GM19397 (cell line): ENCODE results near the gene HOXA4.

Experiments used
- ATAC-seq: cut with Tn5 transposase; IDR thresholded peaks from one replicate; pipeline ENCODE4 v1.9.1; 2021; ENCODE audit warnings: mild to moderate bottlenecking, moderate library complexity; ENCODE audit not compliant: unreplicated experiment

Gene HOXA4

GRCh38 chr7:27130540-27131389, at the start of gene HOXA4:
Gene HOXA4, minus strand, starts transcription at chr7:27130757. Its CDS starts 24 bp downstream, at chr7:27130733.
- no peak for ATAC-seq

GRCh38 chr7:27179503-27180430, 49.2 kb upstream of the HOXA4 start:
- ATAC-seq, result no peak

- ATAC-seq, result no peak
These were observed 48.5 kb upstream of the HOXA4 start for GRCh38 chr7:27179030-27179429.

- no peak for ATAC-seq
These were observed 47.8 kb upstream of the HOXA4 start for GRCh38 chr7:27178366-27178765.

GRCh38 chr7:27177795-27178320, 47.3 kb upstream of the HOXA4 start:
- ATAC-seq, result no peak

- ATAC-seq, result no peak
These were observed 46.6 kb upstream of the HOXA4 start for GRCh38 chr7:27176962-27177794.

- ATAC-seq, result no peak
These were observed 45.9 kb upstream of the HOXA4 start for GRCh38 chr7:27176524-27176845.

- no peak for ATAC-seq
These were observed 45.3 kb upstream of the HOXA4 start for GRCh38 chr7:27175626-27176523.

GRCh38 chr7:27174874-27175625, 44.5 kb upstream of the HOXA4 start:
- ATAC-seq, result no peak

GRCh38 chr7:27173956-27174873, 43.7 kb upstream of the HOXA4 start, which contains the start of gene HOXA10:
Gene HOXA10, minus strand, starts transcription at chr7:27174320. Its CDS starts 14 bp downstream, at chr7:27174306.
- no peak for ATAC-seq

GRCh38 chr7:27173511-27173955, 43.0 kb upstream of the HOXA4 start:
- ATAC-seq, result no peak

GRCh38 chr7:27172823-27173510, 42.4 kb upstream of the HOXA4 start:
- ATAC-seq, result no peak

GRCh38 chr7:27172315-27172774, 41.8 kb upstream of the HOXA4 start:
- no peak for ATAC-seq

GRCh38 chr7:27171637-27172314, 41.2 kb upstream of the HOXA4 start:
- no peak for ATAC-seq

- ATAC-seq, result no peak
These were observed 40.7 kb upstream of the HOXA4 start for GRCh38 chr7:27171325-27171636.

- ATAC-seq, result no peak
These were observed 40.1 kb upstream of the HOXA4 start for GRCh38 chr7:27170426-27171324.
